ENCODE data around the gene ELMO3. TPM values are rescaled to one million over a fixed set of nuclear protein-coding genes. Genes with fewer than 3 reads are reported as not detected.

The ELMO3 gene
- total and polyA plus RNA-seq, 2 of the 13 experiments (the other 11 are each of a cell fraction or from before 2014, with no cell fraction given), result 2.6 to 4.0 TPM

- TF ChIP-seq SNAPC2 (CRISPR knock-in tag; IDR thresholded peaks at IDR 0.05), result 0 out of 2 replicates have a peak, but pooled peaks have one; percentile 19
- peak; percentile 43; the same call in 1 of the 2 replicates for TF ChIP-seq ZBTB33 (CRISPR knock-in tag; IDR thresholded peaks at IDR 0.05)
- no peak for TF ChIP-seq TEAD3 (CRISPR knock-in tag; optimal IDR thresholded peaks at IDR 0.05; ENCODE audit: borderline replicate concordance)
- TF ChIP-seq ZNF142 (CRISPR knock-in tag; IDR thresholded peaks at IDR 0.05), result no peak
- no peak for TF ChIP-seq PBX3 (CRISPR knock-in tag; IDR thresholded peaks at IDR 0.05; ENCODE audit: borderline replicate concordance)
- peak; percentile 5; the same call in 1 of the 2 replicates for TF ChIP-seq ZNF788 (CRISPR knock-in tag; IDR thresholded peaks at IDR 0.05; ENCODE audit: borderline replicate concordance)
- no peak for TF ChIP-seq ZNF773 (CRISPR knock-in tag; IDR thresholded peaks at IDR 0.05; ENCODE audit: borderline replicate concordance)
- TF ChIP-seq RFX3 (CRISPR knock-in tag; IDR thresholded peaks at IDR 0.05), result no peak
- no peak for TF ChIP-seq REXO4 (CRISPR knock-in tag; IDR thresholded peaks at IDR 0.05; ENCODE audit: borderline replicate concordance)
- peak; percentile 20 for TF ChIP-seq AGO2 (optimal IDR thresholded peaks at IDR 0.05; ENCODE audit: low read depth, low read length)
- TF ChIP-seq TEF (CRISPR knock-in tag; IDR thresholded peaks at IDR 0.05), result no peak
- TF ChIP-seq ZNF674 (CRISPR knock-in tag; IDR thresholded peaks at IDR 0.05; ENCODE audit: low read depth), result no peak
- TF ChIP-seq HES4 (CRISPR knock-in tag; IDR thresholded peaks at IDR 0.05; ENCODE audit: borderline replicate concordance), result no peak
- TF ChIP-seq EZH2 (conservative IDR thresholded peaks at IDR 0.05; ENCODE audit: low read depth, low read length), result no peak
- 0 out of 2 replicates have a peak, but pooled peaks have one; percentile 33 for TF ChIP-seq LBX2 (CRISPR knock-in tag; IDR thresholded peaks at IDR 0.05; ENCODE audit: borderline replicate concordance)
- TF ChIP-seq CENPX (CRISPR knock-in tag; IDR thresholded peaks at IDR 0.05), result no peak
- TF ChIP-seq RXRA (CRISPR knock-in tag; IDR thresholded peaks at IDR 0.05), result peak; percentile 13; the same call in 1 of the 2 replicates
- TF ChIP-seq HDAC1 (CRISPR knock-in tag; IDR thresholded peaks at IDR 0.05), result peak; percentile 67
- no peak; the same call in 1 of the 2 replicates for TF ChIP-seq ZSCAN12 (CRISPR knock-in tag; IDR thresholded peaks at IDR 0.05)
Observed at GRCh38 chr16:67170168-67170948, 28.6 kb upstream of the ELMO3 start, which contains the start of gene NOL3 (continued).

Measured in HepG2 (cell line).